Small intestine (tissue), 7 donors: Measurements from ENCODE around the gene ANKZF1. TPM values are rescaled to one million over a fixed set of nuclear protein-coding genes. Genes with fewer than 3 reads are reported as not detected.

Source experiments
- DNase-seq, 2 donors: peaks; one replicate each; pipeline versions ENCODE4 v3.0.0 to v3.0.0-alpha.2; 2013
- FAIRE-seq: peaks from 2 replicates; lab custom pipeline; 2012; peaks lifted over from hg19 to GRCh38; lab: Jason Lieb, UNC
- H3K27ac ChIP-seq, 3 donors: one replicate each; pipeline ENCODE4 v1.5.1; 2013; ENCODE audit warnings: low read length in 2 of 3, mild to moderate bottlenecking in 2 of 3, control low read depth in 1 of 3, inconsistent platforms in 1 of 3, low read depth in 1 of 3, moderate library complexity in 1 of 3
- H3K27me3 ChIP-seq, 3 donors: one replicate each; pipeline ENCODE4 v1.6.1; 2013; ENCODE audit warnings: low read length in 3 of 3, inconsistent platforms in 1 of 3; ENCODE audit not compliant: control insufficient read depth in 3 of 3, insufficient read depth in 3 of 3
- H3K36me3 ChIP-seq, 3 donors: one replicate each; pipeline ENCODE4 v1.6.1; 2013; ENCODE audit warnings: low read length in 3 of 3, inconsistent platforms in 1 of 3, low read depth in 1 of 3, mild to moderate bottlenecking in 1 of 3, moderate library complexity in 1 of 3; ENCODE audit not compliant: control insufficient read depth in 3 of 3, insufficient read depth in 2 of 3
- H3K4me1 ChIP-seq, 3 donors: one replicate each; pipeline ENCODE4 v1.6.1; 2013; ENCODE audit warnings: low read length in 2 of 3, inconsistent platforms in 1 of 3, low read depth in 1 of 3, mild to moderate bottlenecking in 1 of 3, moderate library complexity in 1 of 3; ENCODE audit not compliant: control insufficient read depth in 3 of 3, insufficient read depth in 2 of 3
- H3K4me3 ChIP-seq, 3 donors: one replicate each; pipeline ENCODE4 v1.5.1; 2013; ENCODE audit warnings: low read length in 3 of 3, control low read depth in 1 of 3, inconsistent platforms in 1 of 3, low read depth in 1 of 3, mild to moderate bottlenecking in 1 of 3, moderate library complexity in 1 of 3
- H3K9me3 ChIP-seq, 2 donors: one replicate each; pipeline ENCODE4 v1.6.1; 2013; ENCODE audit warnings: low read depth in 1 of 2, low read length in 1 of 2; ENCODE audit not compliant: control insufficient read depth in 2 of 2, insufficient read depth in 1 of 2
- WGBS, 3 donors: extraction: QIAGEN DNeasy Blood & Tissue Kit; methylation state at CpG; one replicate each; pipeline ENCODE4 v1.1.7; 2013; 5-methylcytosine and 5-hydroxymethylcytosine counted together
- polyA plus RNA-seq, 4 donors: library from polyadenylated mRNA; stranded (reverse) in 3 of 4; unstranded in 1 of 4; fragments of 200-250 nt in 3 of 4; fragments of 120-200 nt in 1 of 4; gene quantifications; one replicate each; pipeline versions ENCODE4 v1.2.1 to v1.2.3, GENCODE V29; 2013
- donor health status: healthy with polysubstance abuse.
- donor health status: control.
- donor health status: control.
- donor health status: Bipolar disorder and iron deficiency.
- donor health status: healthy.

ANKZF1 gene
- polyA plus RNA-seq, 4 donors = 20.2 to 62.7 (median 36.7) TPM

DNA sequence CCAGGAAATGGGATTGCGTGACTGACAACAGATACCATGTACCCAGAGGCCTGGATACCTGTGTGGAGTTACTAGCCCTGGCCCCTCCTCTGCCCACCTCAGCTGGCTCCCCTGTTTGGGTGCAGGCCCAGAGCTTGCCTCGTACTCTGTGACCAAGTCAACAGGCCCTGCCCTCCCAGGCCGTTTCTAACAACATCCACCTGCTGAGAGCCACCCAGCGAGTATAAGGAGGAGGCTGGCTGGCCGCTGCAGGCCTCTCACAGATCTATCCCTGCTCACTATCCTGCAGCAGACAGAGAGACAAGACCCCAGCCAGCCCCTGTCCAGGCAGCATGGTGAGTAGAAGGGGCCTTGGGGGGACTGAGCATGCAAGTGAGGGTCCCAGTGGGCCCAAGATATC is 36.6 kb downstream of the ANKZF1 start:
- no peak for FAIRE-seq
- no peaks in the 10 kb centered on the region for H3K36me3 ChIP-seq
- H3K4me1 ChIP-seq = peaks cover 0 to 14% (median 0%) of the 10 kb centered on the region in 3 donors
- DNase-seq = no peak
- WGBS, 3 donors = 72 to 78% (median 78%) methylated on average over 5 of the region's 5 CpGs
- no peak overlapping the region for H3K27ac ChIP-seq
- peaks cover 0 to 6% (median 0%) of the 10 kb centered on the region in 3 donors for H3K27me3 ChIP-seq
- no peak overlapping the region for H3K4me3 ChIP-seq
- H3K9me3 ChIP-seq = no peaks in the 10 kb centered on the region

DNA sequence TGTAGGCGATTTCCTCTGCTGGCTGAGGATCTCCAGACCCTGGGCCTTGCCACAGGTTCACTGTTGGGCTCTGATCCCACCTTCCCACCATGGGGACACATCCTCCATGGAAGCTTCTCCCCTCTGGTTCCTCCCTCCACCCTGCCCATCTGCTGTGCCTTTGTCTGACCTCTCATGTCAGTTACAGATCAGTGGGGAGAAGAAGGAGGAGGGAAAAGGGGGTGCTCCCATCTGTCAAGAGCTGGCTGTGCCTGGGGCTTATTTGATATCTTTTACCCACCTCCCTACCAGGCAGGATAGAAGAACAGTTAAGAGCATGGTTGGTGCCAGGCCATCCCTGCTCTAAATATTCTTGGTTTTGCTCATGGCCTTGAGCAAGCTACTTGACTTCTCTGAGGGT is 37.3 kb downstream of the ANKZF1 start:
- no peaks in the 10 kb centered on the region for H3K9me3 ChIP-seq
- no peak overlapping the region for H3K4me3 ChIP-seq
- H3K36me3 ChIP-seq = no peaks in the 10 kb centered on the region
- H3K4me1 ChIP-seq = peaks cover 0 to 14% (median 0%) of the 10 kb centered on the region in 3 donors
- FAIRE-seq (no peak), DNase-seq (no peak)
- WGBS, 3 donors = 89 to 100% (median 93%) methylated on average over 1 of the region's 1 CpG
- no peaks in the 10 kb centered on the region for H3K27me3 ChIP-seq
- no peak overlapping the region for H3K27ac ChIP-seq

DNA sequence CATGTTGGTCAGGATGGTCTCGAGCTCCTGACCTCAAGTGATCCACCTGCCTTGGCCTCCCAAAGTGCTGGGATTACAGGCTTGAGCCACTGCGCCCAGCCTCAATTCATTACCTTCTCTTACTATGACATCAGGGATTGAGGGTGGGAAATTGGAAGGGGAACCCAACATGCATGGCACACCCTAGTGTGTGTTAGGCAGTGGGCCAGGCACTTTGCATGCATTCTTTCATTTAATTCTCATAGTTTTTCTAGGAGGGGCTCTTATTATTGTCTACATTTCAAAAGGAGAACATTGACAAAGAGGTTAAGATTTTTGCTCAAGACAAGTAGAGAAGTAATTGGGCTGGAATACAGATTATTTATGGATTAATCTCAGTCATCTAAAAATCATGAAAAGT is 38.7 kb downstream of the ANKZF1 start:
- FAIRE-seq = no peak

DNA sequence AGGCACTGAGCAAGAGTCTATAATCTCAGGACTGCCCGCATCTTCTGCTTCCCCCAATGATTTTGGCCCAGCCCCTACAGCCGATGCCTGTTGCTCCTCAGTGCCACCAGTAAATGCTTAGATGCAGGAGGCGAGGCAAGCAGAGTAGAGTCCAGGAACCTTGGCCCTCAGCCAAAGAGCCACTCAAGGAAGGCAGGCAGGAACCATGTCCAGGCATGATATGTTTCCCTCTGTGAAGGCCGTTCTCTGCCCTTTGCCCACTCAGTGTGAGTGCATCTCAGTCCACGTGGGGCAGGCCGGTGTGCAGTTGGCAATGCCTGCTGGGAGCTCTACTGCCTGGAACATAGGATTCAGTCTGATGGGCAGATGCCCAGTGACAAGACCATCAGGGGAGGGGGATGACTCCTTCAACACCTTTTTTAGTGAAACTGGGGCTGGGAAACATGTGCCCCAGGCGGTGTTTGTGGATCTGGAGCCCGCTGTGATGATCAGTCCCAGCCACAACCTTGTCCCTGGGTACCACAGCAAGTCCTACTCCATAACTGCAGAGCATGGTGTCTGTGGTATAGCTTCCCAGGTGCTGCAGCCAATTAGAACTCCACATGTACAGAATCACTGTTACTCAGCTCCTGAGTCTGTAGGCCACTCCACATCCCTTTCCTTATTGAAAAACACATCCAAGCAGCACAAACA is 39.9 kb downstream of the ANKZF1 start:
- peaks cover 0 to 14% (median 0%) of the 10 kb centered on the region in 3 donors for H3K4me1 ChIP-seq
- no peaks in the 10 kb centered on the region for H3K36me3 ChIP-seq
- no peak for FAIRE-seq
- peak overlapping the region in 2 of 3 donors; percentile 19 to 25 for H3K27ac ChIP-seq
- 25 to 53% (median 29%) methylated on average over 8 of the region's 8 CpGs for WGBS, 3 donors
- H3K27me3 ChIP-seq = no peaks in the 10 kb centered on the region
- no peaks in the 10 kb centered on the region for H3K9me3 ChIP-seq
- H3K4me3 ChIP-seq = no peak overlapping the region
- DNase-seq = peak; percentile 88 to 98

More for the DNA sequence above, 38.7 kb downstream of the ANKZF1 start:
- no peak for DNase-seq
- Histone ChIP-seq H3K27me3 (no peaks in the 10 kb centered on the region), H3K27ac (no peak overlapping the region), H3K9me3 (no peaks in the 10 kb centered on the region), H3K36me3 (no peaks in the 10 kb centered on the region), H3K4me3 (no peak overlapping the region), H3K4me1 (peaks cover 0 to 14% (median 0%) of the 10 kb centered on the region in 3 donors)
- WGBS, 3 donors = 90 to 96% (median 93%) methylated on average over 2 of the region's 2 CpGs

DNA sequence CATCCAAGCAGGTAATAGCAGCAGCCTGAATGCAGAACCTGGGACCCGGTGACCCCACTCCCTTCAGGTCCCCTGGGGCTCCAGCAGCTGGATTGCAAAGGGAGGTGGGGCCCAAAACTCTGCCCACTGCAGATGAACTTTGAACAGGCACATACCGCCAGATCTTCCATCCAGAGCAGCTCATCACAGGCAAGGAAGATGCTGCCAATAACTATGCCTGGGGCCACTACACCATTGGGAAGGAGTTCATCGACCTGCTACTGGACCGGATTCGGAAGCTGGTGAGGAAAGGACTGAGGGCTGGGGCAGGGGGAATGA is 40.4 kb downstream of the ANKZF1 start:
- Histone ChIP-seq H3K27ac (peak overlapping the region in 1 of 3 donors; percentile 25), H3K9me3 (no peaks in the 10 kb centered on the region), H3K4me3 (no peak overlapping the region), H3K4me1 (peaks cover 0 to 14% (median 0%) of the 10 kb centered on the region in 3 donors), H3K27me3 (no peaks in the 10 kb centered on the region), H3K36me3 (no peaks in the 10 kb centered on the region)
- WGBS, 3 donors = 38 to 76% (median 55%) methylated on average over 5 of the region's 5 CpGs
- no peak for DNase-seq
- FAIRE-seq = no peak

DNA sequence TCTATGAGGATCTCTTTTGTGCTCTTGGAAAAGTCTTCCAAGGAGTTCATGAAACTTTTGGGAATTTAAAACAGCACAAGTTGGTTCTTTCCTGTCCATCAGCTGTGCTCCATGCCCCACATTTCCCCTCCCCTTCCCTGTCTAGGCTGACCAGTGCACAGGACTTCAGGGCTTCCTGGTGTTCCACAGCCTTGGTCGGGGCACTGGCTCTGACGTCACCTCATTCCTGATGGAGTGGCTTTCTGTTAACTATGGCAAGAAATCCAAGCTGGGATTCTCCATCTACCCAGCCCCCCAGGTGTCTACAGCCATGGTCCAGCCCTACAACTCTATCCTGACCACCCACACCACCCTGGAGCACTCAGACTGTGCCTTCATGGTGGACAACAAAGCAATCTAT is 41.4 kb downstream of the ANKZF1 start:
- H3K27ac ChIP-seq = no peak overlapping the region
- 84 to 100% (median 94%) methylated on average over 2 of the region's 2 CpGs for WGBS, 3 donors
- H3K27me3 ChIP-seq = no peaks in the 10 kb centered on the region
- no peaks in the 10 kb centered on the region for H3K36me3 ChIP-seq
- no peak overlapping the region for H3K4me3 ChIP-seq
- DNase-seq = no peak
- H3K4me1 ChIP-seq = peaks cover 0 to 14% (median 0%) of the 10 kb centered on the region in 3 donors
- no peaks in the 10 kb centered on the region for H3K9me3 ChIP-seq
- FAIRE-seq = no peak

DNA sequence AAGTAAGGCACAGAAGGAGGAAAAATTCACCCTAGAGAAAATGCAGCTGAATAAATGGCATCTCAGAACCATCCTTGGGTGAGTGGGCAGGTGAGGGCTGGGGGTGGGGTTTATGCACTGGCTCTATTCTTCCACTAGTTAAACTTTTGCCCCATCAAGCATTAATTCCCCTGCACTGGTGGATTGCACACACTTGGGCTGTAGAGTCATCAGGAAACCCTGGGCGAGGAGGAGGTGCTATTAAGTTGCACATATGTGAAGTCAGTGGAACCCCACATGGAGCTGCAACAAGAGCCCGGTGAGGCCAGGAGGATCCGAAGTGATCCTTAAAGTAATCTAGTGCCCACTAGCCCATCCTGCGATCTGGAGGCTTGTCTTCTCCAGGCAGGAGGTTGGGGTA is 42.8 kb downstream of the ANKZF1 start:
- no peaks in the 10 kb centered on the region for H3K27me3 ChIP-seq
- H3K4me1 ChIP-seq = peaks cover 0 to 14% (median 0%) of the 10 kb centered on the region in 3 donors
- no peak overlapping the region for H3K4me3 ChIP-seq
- H3K9me3 ChIP-seq = no peaks in the 10 kb centered on the region
- 84% methylated on average over 4 of the region's 4 CpGs for WGBS, 3 donors
- FAIRE-seq (no peak), DNase-seq (no peak)
- no peak overlapping the region for H3K27ac ChIP-seq
- no peaks in the 10 kb centered on the region for H3K36me3 ChIP-seq

DNA sequence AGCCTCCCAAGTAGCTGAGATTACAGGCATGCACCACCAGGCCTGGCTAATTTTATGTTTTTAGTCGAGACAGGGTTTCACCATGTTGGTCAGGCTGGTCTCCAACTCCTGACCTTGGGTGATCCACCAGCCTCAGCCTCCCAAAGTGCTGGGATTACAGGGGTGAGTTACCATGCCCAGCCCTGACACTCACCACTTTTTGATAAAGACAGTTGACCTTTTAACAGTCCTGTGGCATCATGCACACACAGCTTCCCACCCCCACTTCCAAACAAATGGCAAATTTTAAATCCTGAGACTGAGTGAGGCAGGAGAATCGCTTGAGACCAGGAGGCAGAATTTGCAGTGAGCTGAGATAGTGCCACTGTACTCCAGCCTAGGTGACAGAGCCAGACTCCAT is 43.4 kb downstream of the ANKZF1 start:
- Histone ChIP-seq H3K9me3 (no peaks in the 10 kb centered on the region), H3K36me3 (no peaks in the 10 kb centered on the region), H3K27ac (no peak overlapping the region), H3K27me3 (no peaks in the 10 kb centered on the region), H3K4me1 (peaks cover 0 to 20% (median 2%) of the 10 kb centered on the region in 3 donors), H3K4me3 (no peak overlapping the region)
- no peak for FAIRE-seq
- WGBS, 3 donors = 59 to 77% (median 68%) methylated on average over 2 of the region's 2 CpGs
- peak in 1 of 2 donors; percentile 30 for DNase-seq

DNA sequence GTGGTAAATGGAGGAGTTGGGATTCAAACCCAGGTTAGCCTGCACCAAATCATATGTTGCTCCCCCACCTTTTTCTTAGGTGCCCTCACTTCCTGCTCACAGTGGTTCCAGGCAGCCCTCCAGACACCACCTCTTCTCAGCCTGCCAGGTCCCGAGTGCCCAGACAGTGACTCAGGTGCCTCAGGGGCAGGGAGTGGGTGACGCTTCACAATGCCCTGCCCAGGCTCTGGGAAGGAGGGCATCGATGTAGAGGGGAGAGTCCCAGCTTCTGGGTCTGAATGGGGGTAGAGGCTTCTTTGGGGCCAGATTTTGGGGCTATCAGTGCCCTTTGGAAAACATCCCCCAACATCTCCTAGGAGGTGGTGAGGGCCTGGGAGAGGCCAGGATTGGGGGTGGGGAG is 44.3 kb downstream of the ANKZF1 start:
- 67 to 88% (median 81%) methylated on average over 3 of the region's 3 CpGs for WGBS, 3 donors
- FAIRE-seq = no peak
- Histone ChIP-seq H3K27me3 (no peaks in the 10 kb centered on the region), H3K4me1 (peaks cover 0 to 27% (median 6%) of the 10 kb centered on the region in 3 donors), H3K4me3 (no peak overlapping the region), H3K36me3 (no peaks in the 10 kb centered on the region), H3K9me3 (no peaks in the 10 kb centered on the region), H3K27ac (no peak overlapping the region)
- no peak for DNase-seq
